Right atrium auricular region (tissue), 2 donors: ENCODE data around the gene TFB1M. TPM values are rescaled to one million over a fixed set of nuclear protein-coding genes. Genes with fewer than 3 reads are reported as not detected.
"Not testable (repeated sequence)": the region's sequence is repeated elsewhere in the genome, so short reads cannot be mapped to it uniquely, and the experiment has no call there.

Experiments used
- DNase-seq: peaks from one replicate; pipeline ENCODE4 v3.0.0-alpha.2; 2019; ENCODE audit warnings: low spot score
- H3K27ac ChIP-seq, 2 donors: fragments of 200-600 bp; sonication (generic); 1 replicate in 1 of 2; 2 replicates in 1 of 2; pipeline ENCODE4 v1.5.1; 2016 to 2019
- H3K27me3 ChIP-seq, 2 donors: fragments of 200-600 bp; sonication (generic); one replicate each; pipeline versions ENCODE4 v1.5.1 to v1.6.0; 2017 to 2019
- H3K36me3 ChIP-seq: fragments of 200-600 bp; sonication (generic); one replicate; pipeline ENCODE4 v1.5.1; 2016
- H3K4me1 ChIP-seq, 2 donors: fragments of 200-600 bp; sonication (generic); one replicate each; pipeline versions ENCODE4 v1.5.1 to v1.6.0; 2017 to 2019
- H3K4me3 ChIP-seq, 2 donors: fragments of 200-600 bp; sonication (generic); 1 replicate in 1 of 2; 2 replicates in 1 of 2; pipeline ENCODE4 v1.5.1; 2017 to 2019; ENCODE audit warnings: mild to moderate bottlenecking in 1 of 2, moderate library complexity in 1 of 2
- H3K9me3 ChIP-seq, 2 donors: fragments of 200-600 bp; sonication (generic); one replicate each; pipeline ENCODE4 v1.5.1; 2019
- CTCF ChIP-seq, 2 donors: fragments of 200-600 bp; sonication (generic); IDR thresholded peaks; one replicate each; pipeline ENCODE4 v1.5.1; 2019; ENCODE audit warnings: antibody characterized with exemption in 2 of 2
- total RNA-seq, 2 donors: library from RNA; depleted of rRNA; stranded (reverse); fragments of >200 nt; gene quantifications; one replicate each; pipeline ENCODE4 v1.1.0, GENCODE V29; 2016

The TFB1M gene
- 10 to 100 TPM; 10.7 to 11.1 TPM for total RNA-seq

DNA sequence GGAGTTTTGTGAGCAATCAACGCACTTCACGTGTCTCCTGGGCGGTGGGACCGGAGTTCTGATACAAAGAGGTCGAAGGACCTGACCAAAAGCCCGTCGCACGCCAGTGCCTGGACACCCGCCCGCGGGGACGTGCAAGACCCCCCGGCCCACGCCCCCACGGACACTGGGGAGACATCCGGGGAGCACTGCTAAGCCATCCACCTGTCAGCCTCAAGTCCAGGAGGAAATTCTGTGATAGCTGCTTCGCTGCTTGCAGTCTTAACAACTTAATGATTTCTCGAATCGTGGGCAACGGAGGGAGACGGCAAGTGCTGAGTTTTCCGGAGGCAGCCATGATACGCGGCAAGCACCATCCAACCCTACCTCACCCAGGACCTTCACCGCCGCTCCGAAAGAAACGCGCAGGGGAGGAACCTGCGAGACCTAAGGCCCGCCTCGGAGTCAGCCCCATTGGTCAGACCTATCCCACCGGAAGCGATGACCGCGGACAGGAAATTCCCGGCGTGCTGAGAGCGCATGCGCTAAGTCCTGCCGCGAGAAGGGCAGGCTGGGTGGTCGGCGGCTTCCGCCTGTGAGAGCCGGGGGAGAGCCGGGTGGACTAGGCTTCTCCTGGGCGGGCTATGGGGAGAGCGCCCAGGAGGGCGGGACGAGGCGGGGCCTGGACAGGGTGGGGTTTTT, at the start of gene TFB1M:
Gene TFB1M, minus strand, starts transcription at position 393 of the 681 bp plus-strand sequence. Its CDS starts 56 bp downstream, at position 337.
- peak; percentile 98 for DNase-seq
- H3K27ac ChIP-seq: peak within 1 kb of the TSS; percentile 82 to 92
- H3K9me3 ChIP-seq: no peaks in the 10 kb centered on the region
- no peaks in the 10 kb centered on the region for H3K27me3 ChIP-seq
- H3K4me1 ChIP-seq: peaks cover 0 to 17% of the 10 kb centered on the region in 2 donors
- no peaks in the 10 kb centered on the region for H3K36me3 ChIP-seq
- TF ChIP-seq CTCF (IDR thresholded peaks at IDR 0.05): no peak
- H3K4me3 ChIP-seq: peak within 1 kb of the TSS; percentile 70 to 82

- not testable (repeated sequence) for H3K4me1 ChIP-seq, H3K27ac ChIP-seq, H3K9me3 ChIP-seq, H3K4me3 ChIP-seq, H3K27me3 ChIP-seq, DNase-seq, H3K36me3 ChIP-seq
These were observed 49.7 kb upstream of the TFB1M start for GRCh38 chr6:155364021-155364420.

DNA sequence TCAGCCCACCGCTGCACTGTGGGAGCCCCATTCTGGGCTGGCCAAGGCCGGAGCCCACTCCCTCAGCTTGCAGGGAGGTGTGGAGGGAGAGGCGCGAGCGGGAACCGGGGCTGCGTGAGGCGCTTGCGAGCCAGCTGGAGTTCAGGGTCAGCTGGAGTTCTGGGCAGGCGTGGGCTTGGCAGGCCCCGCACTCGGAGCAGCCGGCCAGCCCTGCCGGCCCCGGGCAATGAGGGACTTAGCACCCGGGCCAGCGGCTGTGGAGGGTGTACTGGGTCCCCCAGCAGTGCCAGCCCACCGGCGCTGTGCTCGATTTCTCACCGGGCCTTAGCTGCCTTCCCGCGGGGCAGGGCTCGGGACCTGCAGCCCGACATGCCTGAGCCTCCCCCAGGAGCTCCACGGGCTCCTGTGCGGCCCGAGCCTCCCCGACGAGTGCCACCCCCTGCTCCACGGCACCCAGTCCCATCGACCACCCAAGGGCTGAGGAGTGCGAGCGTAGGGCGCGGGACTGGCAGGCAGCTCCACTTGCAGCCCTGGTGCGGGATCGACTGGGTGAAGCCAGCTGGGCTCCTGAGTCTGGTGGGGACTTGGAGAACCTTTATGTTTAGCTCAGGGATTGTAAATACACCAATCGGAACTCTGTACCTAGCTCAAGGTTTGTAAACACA, 48.8 kb upstream of the TFB1M start:
- DNase-seq, H3K4me3 ChIP-seq, H3K4me1 ChIP-seq, H3K9me3 ChIP-seq, H3K27me3 ChIP-seq, H3K27ac ChIP-seq, H3K36me3 ChIP-seq: not testable (repeated sequence)

- H3K4me3 ChIP-seq: no peak overlapping the region
- DNase-seq: no peak
- TF ChIP-seq CTCF (IDR thresholded peaks at IDR 0.05): no peak
- H3K27ac ChIP-seq: no peak overlapping the region
- H3K9me3 ChIP-seq: peaks cover 0 to 24% of the 10 kb centered on the region in 2 donors
- H3K27me3 ChIP-seq: no peaks in the 10 kb centered on the region
- H3K36me3 ChIP-seq: no peaks in the 10 kb centered on the region
- no peaks in the 10 kb centered on the region for H3K4me1 ChIP-seq
These were observed 39.9 kb upstream of the TFB1M start for GRCh38 chr6:155354167-155354566.

GRCh38 chr6:155352811-155353210, 38.5 kb upstream of the TFB1M start:
- peaks cover 0 to 25% of the 10 kb centered on the region in 2 donors for H3K9me3 ChIP-seq
- no peaks in the 10 kb centered on the region for H3K36me3 ChIP-seq
- DNase-seq: no peak
- H3K4me1 ChIP-seq: no peaks in the 10 kb centered on the region
- H3K4me3 ChIP-seq: no peak overlapping the region
- no peak for TF ChIP-seq CTCF (IDR thresholded peaks at IDR 0.05)
- H3K27ac ChIP-seq: no peak overlapping the region
- no peaks in the 10 kb centered on the region for H3K27me3 ChIP-seq

DNA sequence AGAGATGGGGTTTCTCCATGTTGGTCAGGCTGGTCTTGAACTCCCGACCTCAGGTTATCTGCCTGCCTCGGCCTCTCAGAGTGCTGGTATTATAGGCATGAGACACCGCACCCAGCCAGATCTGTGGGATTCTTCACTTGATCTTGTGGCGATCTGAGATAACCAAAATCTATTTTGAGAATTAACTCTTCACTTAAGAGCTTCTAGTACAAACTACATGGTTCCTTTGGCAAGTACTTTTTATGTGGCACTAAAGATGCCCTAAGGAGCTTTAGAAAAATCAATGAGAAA, 37.8 kb upstream of the TFB1M start:
- no peaks in the 10 kb centered on the region for H3K36me3 ChIP-seq
- no peak for DNase-seq

More for the DNA sequence above, 37.8 kb upstream of the TFB1M start:
- H3K4me3 ChIP-seq: no peak overlapping the region
- no peaks in the 10 kb centered on the region for H3K27me3 ChIP-seq
- no peaks in the 10 kb centered on the region for H3K4me1 ChIP-seq
- H3K27ac ChIP-seq: no peak overlapping the region
- no peak for TF ChIP-seq CTCF (IDR thresholded peaks at IDR 0.05)
- peaks cover 0 to 32% of the 10 kb centered on the region in 2 donors for H3K9me3 ChIP-seq
